GM12878 (cell line): ENCODE data around the gene FBXL19. TPM values are rescaled to one million over a fixed set of nuclear protein-coding genes. Genes with fewer than 3 reads are reported as not detected.

ENCODE experiments used
- CBX5 ChIP-seq: sonication (generic); IDR thresholded peaks from 2 replicates; pipeline ENCODE4 v1.6.1; 2016; ENCODE audit warnings: low read depth, moderate library complexity, mild to moderate bottlenecking, inconsistent platforms
- CEBPZ ChIP-seq: fragments of 150-350 bp; IDR thresholded peaks from 2 replicates; pipeline ENCODE4 v1.6.1; 2016; ENCODE audit warnings: low read depth, low read length
- EZH2 ChIP-seq: IDR thresholded peaks from 2 replicates; pipeline ENCODE4 v1.6.1; 2012; ENCODE audit warnings: low read depth, mild to moderate bottlenecking, control low read depth, inconsistent platforms, low read length, borderline replicate concordance; ENCODE audit not compliant: control insufficient read depth
- FOXK2 ChIP-seq: fragments of 450-650 bp; IDR thresholded peaks from 2 replicates; pipeline ENCODE4 v1.6.1; 2017; ENCODE audit warnings: mild to moderate bottlenecking, moderate library complexity
- MEF2A ChIP-seq: IDR thresholded peaks from 2 replicates; pipeline ENCODE4 v1.6.1; 2011; ENCODE audit warnings: low read depth, mild to moderate bottlenecking, low read length, moderate library complexity; ENCODE audit not compliant: insufficient read depth
- NR2C1 ChIP-seq: fragments of 450-650 bp; IDR thresholded peaks from 2 replicates; pipeline ENCODE4 v1.6.1; 2017; ENCODE audit warnings: antibody characterized with exemption, mild to moderate bottlenecking, moderate library complexity
- TARDBP ChIP-seq: IDR thresholded peaks from 2 replicates; pipeline ENCODE4 v1.6.1; 2016; ENCODE audit warnings: borderline replicate concordance
- polyA plus RNA-seq, 11 experiments: library from polyadenylated mRNA; depleted of rRNA in 4 of 11; unstranded in 6 of 11; stranded (reverse) in 5 of 11; fragments of >200 nt; fragmentation: Nextera tagmentation in 4 of 11; fragmentation: Illumina TruSeq in 1 of 11; extraction: Ambion mirVana in 4 of 11; extraction: Trizol in 1 of 11; gene quantifications; 1 replicate in 1 of 11; 2 replicates in 10 of 11; pipeline versions ENCODE4 v1.2.1 to v1.2.3, GENCODE V29; 2011 to 2016; ENCODE audit warnings: inconsistent platforms in 2 of 11, missing spikeins in 2 of 11, low read depth in 1 of 11
- total RNA-seq, 4 experiments: library from RNA; depleted of rRNA in 3 of 4; stranded (reverse); fragments of >200 nt in 3 of 4; fragmentation: Illumina TruSeq in 1 of 4; extraction: Trizol in 1 of 4; gene quantifications; 2 replicates each; pipeline versions ENCODE4 v1.2.1 to v1.2.3, GENCODE V29; 2013 to 2021

Gene FBXL19
- total and polyA plus RNA-seq, 10 of the 15 experiments (the other 5 are each of a cell fraction or from before 2014, with no cell fraction given), result 0.02 to 32.1 (median 6.8) TPM; not detected in 1

- TF ChIP-seq CEBPZ (no peak), NR2C1 (no peak), TARDBP (no peak), MEF2A (no peak), CBX5 (no peak), FOXK2 (no peak), EZH2 (no peak)
Measured at GRCh38 chr16:30925995-30926811, 2.8 kb downstream of the FBXL19 start (continued).
